Stimulated activated CD8-positive, alpha-beta memory T cell treated with anti-CD3 and anti-CD28 coated beads, Interleukin-4, amount 100 ng/mL, for 24 hours (primary cell): ENCODE results near the gene PRDM5.

Experiments
- DNase-seq: peaks from one replicate; pipeline ENCODE4 v3.0.0-alpha.2; 2020; ENCODE audit warnings: low read depth

PRDM5 gene

GRCh38 chr4:120903419-120903818 is 19.1 kb downstream of the PRDM5 start:
- no peak for DNase-seq

GRCh38 chr4:120902925-120903324 is 19.6 kb downstream of the PRDM5 start:
- DNase-seq, result no peak

- no peak for DNase-seq
Observed at GRCh38 chr4:120901731-120902130, 20.8 kb downstream of the PRDM5 start.

GRCh38 chr4:120897981-120898719 is 24.4 kb downstream of the PRDM5 start:
- DNase-seq, result no peak

DNA sequence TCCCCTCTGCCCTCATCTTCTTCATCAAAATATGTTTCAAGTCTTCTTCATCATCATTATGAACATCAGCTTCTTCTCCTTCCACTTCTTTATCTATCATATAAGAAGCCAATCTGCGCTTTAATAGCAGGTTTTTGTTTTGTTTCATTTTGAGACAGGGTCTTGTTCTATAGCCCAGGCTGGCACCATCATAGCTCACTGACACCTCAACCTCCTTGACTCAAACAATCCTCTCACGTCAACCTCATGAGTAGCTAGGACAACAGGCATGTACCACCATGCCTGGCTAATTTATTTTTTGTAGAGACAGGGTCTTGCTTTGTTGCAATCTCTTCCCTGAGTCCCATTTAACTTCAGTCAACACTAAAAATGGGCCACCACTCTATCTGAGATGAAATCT is 27.0 kb downstream of the PRDM5 start:
- DNase-seq, result no peak

DNA sequence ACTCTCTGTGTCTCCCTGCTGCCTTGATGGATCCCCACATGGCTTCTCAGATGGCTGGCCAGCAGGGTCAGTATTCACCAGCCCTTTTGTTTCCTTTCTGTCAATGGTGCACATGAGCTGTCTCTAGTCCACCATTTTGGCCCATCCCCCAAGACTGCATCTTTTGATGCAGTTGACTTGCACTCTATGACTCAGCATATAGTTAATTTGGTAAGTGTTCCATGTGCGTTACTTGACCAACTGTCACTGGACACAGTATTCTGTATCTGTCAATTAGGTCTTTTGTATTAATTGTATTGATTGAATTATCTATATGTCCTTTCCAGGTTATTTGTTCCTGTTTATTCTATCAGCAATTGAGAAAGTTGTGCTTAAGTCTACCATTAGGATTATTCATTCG is 29.2 kb downstream of the PRDM5 start:
- no peak for DNase-seq

DNA sequence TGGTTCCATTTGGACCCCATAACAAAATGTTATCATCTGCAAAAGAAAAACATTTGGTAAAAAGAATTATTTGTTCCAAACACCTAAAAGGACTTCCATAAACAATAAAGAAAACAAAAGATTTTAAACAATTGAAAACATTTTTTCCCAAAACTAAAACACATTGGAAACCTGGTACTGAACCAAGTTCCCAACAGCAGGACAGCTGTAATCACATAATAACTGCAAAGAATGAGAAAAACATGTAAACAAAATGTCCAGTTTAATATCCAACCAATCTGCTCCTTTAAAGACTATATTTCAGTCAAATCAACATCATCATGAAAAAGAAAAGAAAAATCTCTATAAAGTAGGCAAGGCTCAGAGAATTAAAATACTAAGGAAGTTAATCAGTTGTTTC is 36.3 kb downstream of the PRDM5 start:
- no peak for DNase-seq

- DNase-seq, result no peak
Observed at GRCh38 chr4:120881846-120882245, 40.7 kb downstream of the PRDM5 start.

- no peak for DNase-seq
Observed at GRCh38 chr4:120881351-120881750, 41.2 kb downstream of the PRDM5 start.

DNA sequence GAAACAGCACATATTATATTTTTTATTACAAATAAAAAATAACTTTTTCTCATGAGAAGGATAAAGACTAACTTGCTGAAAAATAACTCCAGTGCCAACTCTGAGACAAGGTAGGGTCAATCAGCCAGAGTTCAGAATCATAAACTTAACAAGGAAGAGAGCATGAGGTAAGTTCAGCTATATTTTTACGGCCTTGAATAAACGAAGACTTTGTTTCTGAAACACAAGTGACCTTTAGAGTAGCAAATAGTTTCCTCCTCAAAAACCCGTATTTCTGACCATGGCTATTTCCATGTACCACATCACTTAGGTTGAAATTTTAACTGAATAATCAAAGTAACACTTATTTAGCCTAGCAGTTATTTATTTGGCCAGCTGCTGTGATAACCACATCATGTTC is 45.5 kb downstream of the PRDM5 start:
- no peak for DNase-seq

DNA sequence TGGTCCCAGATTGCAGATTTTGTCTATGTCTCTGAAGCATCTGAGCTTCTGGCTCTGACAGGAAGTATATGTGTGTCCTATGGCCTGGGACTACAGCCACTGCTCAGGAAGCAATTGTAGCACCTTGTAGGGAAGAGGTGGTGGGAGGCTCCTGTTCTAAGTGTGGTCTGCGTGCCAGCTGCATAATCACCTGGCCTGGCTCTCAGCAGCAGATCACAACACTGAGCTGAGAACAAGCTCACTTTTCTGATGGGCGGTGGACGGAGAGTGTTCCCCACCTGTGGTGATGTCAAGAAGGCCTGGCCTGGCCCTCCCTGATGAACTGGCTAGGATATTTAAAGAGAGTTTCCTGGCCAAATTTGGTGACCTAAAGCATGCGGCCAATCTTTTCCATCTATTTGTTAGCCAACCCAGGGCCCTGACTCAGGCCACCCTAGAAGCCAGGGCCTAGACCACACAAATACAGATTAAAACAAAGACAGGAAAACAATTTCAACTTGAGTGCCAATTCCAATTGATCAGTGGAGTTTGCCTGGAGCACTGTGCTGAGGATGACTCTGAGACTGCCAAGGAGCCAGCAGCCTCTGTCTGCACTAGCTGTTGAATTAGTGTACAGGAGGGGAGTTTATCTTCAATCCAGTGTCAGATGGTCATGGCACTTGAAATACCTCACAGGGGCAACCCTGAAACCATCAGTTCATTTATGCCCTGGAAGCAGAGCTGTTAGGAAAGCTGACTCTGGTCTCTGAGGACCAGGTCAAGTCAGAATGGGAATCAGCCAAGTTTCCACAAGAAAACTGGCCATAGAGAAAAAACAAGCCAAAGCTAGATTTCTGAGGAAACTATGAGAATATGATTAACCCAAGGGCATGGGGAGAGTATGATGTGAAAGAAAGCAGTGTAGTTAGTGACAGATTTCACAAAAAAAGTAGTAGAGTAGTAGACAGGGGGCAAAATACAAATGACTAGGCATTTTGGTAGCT is 47.4 kb downstream of the PRDM5 start:
- DNase-seq, result no peak

- DNase-seq, result no peak
Observed at GRCh38 chr4:120873554-120873953, 49.0 kb downstream of the PRDM5 start.

DNA sequence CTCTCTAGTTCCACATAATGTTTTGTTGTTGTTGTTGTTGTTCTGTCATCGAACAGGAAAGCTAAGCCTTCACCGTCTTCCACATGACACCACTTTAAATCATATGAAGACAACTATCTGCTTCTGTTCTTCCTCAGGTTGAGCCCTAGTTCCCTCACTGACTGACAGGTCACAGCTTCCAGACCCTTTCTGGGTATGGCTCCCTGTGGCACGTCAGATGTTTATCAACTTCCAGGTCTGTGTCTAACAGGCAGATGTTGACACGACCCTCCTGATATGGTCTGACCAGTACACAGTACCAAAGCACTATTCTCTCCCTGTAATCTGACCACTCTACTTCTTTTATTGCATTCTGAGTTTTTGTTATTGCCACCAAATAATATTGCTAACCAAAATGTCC is 51.4 kb downstream of the PRDM5 start:
- no peak for DNase-seq

DNA sequence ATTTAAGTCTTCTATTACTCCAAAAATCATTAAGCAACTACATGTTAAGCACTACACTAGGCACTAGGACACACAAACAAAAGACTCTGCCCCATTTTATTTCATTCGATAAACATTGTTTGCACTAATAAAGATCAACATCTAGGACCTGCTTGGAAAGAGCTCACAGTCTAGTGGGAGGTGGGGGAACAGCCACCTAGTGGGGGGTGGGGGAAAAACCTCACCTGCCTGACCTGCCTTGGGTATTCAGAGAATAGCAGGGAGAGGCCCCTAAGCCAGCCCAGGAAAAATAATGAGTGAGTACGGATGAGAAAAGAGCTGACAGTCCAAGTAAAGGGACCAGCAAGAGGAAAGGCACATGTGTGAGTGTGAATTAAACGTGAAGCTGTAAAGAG is 52.2 kb downstream of the PRDM5 start:
- no peak for DNase-seq

GRCh38 chr4:120869613-120870278 is 52.8 kb downstream of the PRDM5 start:
- DNase-seq, result no peak

GRCh38 chr4:120867506-120867905 is 55.0 kb downstream of the PRDM5 start:
- no peak for DNase-seq

DNA sequence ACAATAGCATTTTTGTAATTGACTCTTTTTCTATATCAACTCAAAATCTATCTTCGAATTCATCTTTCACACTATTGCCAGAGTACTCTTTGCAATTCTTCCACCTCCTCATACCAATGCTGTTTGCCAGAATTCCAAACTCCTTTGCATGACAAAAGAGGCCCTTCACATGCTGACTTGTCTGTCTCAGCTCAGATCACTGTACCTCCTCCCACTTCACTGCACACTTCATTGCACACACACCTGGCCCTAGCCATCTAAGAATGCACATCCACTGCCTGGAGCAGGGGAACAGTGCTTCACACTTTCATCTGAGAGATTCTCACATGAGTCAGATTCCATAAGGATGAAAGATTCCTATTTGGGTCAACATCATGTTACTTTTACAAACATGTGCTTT is 56.5 kb downstream of the PRDM5 start:
- DNase-seq, result no peak

- no peak for DNase-seq
Observed at GRCh38 chr4:120864969-120865368, 57.6 kb downstream of the PRDM5 start.

- no peak for DNase-seq
Observed at GRCh38 chr4:120862432-120862831, 60.1 kb downstream of the PRDM5 start.

- DNase-seq, result no peak
Observed at GRCh38 chr4:120861852-120862251, 60.7 kb downstream of the PRDM5 start.

DNA sequence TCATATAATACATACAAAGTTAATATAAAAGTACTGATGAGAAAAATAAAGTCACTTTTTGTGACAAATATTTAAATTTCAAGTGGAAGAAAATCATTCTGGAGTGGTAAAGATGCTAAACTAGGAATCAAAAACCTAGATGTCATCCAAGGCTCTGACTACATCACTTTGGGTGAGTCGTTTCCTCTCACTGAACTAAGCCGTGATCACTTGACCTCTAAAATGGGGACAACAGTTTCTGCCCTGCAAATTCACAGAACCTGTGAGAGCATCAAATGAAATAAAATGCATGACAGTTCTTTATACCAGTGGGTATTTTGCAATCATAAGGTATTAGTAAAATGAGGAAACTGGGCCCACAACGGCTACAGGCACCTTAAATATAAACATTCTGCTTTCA is 63.8 kb downstream of the PRDM5 start:
- DNase-seq, result no peak

GRCh38 chr4:120857312-120857711 is 65.2 kb downstream of the PRDM5 start:
- DNase-seq, result no peak

DNA sequence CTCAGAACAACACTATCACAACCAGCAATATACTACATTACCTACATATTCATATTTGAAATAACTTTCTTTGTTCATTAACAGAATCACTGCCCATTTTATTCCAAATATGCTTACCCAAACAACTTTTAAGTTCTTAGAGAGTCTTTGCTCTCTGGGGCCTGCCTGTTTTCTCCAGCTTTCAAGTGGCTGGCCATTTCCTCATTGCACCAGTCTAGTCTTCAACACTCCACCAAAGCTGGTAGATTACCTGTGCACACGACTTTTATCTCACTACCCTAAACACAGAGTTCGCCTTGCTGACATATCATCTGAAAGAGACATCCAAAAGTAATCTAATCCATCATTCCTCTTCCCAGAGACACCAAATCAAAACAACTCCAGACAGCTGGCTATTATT is 66.2 kb downstream of the PRDM5 start:
- no peak for DNase-seq
